GM18507 (cell line): ENCODE results near the gene MT1M.
"Not testable (repeated sequence)": the region's sequence is repeated elsewhere in the genome, so short reads cannot be mapped to it uniquely, and the experiment has no call there.

Source experiments
- DNase-seq: peaks from one replicate; pipeline ENCODE4 v3.0.0; 2011; ENCODE audit warnings: low read depth; ENCODE audit not compliant: insufficient read length; ENCODE audit errors: extremely low spot score
- FAIRE-seq: peaks from 2 replicates; lab custom pipeline; 2011; peaks lifted over from hg19 to GRCh38; lab: Jason Lieb, UNC

MT1M gene

DNA sequence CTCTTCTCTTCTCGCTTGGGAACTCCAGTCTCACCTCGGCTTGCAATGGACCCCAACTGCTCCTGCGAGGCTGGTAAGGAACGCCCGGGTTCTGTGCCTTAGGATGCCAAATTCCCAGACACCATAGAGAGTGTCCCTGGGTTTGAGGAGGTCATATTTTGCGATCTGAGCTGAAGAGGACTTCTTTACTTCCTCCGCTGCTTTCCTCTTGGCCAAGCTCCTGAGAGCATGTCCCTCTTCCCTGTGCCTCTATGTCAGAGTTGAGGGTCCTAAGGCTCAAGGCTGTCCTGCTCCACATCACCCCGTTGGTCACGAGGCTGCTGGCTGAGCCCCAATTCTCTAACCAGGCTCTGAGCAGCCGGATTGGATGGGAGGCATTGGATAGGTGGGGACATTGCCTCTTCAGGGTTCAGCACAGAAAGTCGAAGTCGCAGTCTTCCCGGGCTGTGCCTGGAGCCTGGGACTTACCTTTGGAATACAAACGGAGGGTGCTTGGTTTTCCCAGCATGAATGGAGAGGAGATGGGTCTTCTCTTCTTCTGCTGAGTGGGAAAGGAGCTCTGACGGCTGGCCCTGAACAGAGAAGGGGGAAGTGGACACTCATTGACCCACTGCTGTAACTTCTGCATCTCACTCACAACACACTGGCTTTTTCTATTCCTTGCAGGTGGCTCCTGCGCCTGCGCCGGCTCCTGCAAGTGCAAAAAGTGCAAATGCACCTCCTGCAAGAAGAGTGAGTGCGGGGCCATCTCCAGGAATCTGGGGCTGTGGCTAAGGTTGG, 37.6 kb downstream of the MT1M start:
- no peak for FAIRE-seq
- DNase-seq: no peak

DNA sequence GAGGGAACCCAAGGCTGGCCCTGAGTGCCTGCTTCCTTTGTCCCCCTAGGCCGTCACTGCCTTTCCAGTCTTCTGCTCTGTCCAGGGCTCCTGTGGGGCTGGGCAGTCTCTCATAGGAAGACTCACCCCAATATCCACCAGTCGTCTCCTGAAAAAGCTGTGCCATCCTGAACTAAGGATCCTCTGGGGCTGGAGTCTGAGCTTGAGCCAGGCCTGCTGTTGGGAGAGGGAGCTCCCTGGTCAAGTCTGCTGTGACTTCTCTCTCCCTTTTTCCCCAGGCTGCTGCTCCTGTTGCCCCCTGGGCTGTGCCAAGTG, 38.1 kb downstream of the MT1M start:
- no peak for DNase-seq
- FAIRE-seq: no peak

DNA sequence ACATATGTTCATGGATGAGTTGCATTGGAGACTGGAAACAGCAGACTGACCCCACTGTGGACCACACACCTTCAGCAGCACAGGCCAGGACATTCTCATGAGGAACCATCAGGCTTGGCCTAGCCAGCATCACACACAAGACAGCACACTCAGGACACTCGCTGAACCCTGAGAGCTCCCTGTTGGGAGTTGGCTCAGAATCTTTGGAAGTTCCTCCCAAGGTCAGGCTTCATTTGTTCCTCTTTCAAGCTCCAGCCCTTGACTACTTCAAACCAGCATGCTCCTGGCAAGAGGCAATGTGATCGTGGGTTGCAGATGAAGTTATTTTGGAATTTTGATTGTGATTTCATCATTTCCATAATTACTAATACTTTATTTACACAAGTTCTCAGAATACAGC, 39.2 kb downstream of the MT1M start:
- FAIRE-seq, DNase-seq: not testable (repeated sequence)

DNA sequence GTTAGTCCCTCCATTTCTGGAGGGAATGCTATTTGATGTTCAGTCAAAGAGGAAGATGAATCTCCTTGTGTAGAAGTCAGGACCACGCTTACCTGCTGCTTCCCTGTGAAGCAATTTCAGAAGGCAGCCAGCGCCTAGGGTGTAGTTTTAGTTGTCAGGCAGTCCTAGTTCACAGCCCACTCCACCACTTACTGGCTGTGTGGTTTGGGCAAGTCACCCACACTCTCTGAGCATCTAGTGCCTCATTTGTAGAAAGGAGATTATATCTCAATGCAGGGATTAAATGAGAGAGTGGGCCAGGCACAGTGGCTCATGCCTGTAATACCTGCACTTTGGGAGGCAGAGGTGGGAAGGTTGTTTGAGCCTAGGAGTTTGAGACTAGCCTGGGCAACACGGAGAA, 39.7 kb downstream of the MT1M start:
- FAIRE-seq: peak; percentile 31
- not testable (repeated sequence) for DNase-seq

DNA sequence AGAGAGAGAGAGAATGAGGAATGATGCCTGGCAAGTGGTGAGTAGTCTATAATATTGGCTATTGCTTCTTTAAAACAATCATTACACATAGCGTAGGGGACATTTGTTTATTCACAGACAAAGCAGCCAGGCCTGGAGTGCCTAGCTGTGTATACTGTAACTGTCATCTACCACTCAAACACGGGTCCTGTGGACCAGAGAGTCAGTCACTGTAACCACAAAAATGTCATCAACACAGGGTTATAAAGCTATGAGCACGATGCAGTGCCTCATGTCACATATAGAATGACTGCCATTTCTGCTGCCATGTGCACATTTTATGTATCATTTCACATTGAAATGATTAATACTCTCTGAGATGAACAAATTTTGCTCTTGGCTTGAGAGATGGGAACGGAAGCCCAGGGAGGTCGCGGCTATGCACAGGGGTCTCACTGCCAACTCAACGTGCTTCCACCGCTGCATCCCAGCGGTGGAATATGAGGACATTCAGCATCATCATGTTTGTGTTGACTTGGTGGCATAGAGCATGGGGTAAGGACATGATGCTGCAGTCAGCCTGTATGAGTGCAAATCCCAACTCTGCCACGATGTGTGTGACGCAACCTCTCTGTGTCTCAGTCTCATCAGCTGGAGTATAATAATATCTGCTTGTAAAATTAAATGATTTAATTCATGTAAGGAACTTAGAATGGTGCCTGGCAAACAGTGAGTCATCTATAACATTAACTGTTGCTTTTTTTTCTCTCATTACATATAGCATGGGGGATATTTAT, 40.5 kb downstream of the MT1M start:
- no peak for FAIRE-seq
- DNase-seq: no peak

DNA sequence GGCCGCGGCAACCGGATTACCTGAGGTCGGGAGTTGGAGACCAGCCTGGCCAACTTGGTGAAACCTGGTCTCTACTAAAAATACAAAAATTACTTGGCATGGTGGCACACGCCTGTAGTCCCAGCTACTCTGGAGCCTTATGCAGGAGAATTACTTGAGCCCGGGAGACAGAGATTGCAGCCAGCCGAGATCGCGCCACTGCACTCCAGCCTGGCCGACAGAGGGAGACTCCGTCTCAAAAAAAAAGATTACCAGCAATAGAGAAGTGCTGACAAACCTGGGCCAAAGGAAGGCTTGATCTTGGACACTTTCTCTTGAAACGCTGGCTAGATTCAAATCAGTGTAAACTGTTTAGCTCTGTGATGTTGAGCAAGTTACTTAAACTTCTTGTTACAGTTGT, 41.5 kb downstream of the MT1M start:
- peak; percentile 12 for FAIRE-seq
- DNase-seq: no peak

DNA sequence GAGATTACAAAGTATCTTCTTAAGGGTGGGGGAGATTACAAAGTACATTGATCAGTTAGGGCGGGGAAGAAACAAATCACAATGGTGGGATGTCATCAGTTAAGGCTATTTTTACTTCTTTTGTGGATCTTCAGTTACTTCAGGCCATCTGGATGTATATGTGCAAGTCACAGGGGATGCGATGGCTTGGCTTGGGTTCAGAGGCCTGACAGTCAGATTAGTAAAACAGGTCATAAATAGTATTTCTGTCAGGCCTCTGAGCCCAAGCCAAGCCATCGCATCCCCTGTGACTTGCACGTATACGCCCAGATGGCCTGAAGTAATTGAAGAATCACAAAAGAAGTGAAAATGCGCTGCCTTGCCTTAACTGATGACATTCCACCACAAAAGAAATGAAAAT, 42.1 kb downstream of the MT1M start:
- not testable (repeated sequence) for DNase-seq, FAIRE-seq

DNA sequence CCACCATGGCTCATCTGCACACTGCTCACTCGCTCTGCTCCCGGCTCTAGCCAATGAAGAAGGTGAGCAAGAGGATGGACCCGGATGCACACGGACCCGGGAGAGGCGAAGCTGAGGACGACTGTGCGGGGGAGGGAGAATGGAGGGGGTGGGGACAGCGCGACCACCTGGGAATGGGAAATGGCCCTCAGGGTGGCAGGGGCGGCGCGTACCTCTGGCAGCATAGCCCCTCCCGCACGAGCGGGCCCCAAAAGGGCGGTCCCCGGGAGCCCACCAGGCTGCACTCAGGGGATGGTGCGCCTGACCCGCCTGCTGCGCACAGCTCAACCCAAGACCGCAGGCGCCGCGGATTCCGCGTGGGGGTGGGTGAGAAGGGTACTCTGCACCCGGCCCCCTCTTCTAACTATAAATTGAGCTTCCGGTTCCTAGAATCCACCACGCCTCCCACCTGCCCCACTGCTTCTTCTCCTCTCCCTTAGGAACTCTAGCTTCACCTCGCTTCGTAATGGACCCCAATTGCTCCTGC, 43.3 kb downstream of the MT1M start:
- DNase-seq: no peak
- FAIRE-seq: no peak

DNA sequence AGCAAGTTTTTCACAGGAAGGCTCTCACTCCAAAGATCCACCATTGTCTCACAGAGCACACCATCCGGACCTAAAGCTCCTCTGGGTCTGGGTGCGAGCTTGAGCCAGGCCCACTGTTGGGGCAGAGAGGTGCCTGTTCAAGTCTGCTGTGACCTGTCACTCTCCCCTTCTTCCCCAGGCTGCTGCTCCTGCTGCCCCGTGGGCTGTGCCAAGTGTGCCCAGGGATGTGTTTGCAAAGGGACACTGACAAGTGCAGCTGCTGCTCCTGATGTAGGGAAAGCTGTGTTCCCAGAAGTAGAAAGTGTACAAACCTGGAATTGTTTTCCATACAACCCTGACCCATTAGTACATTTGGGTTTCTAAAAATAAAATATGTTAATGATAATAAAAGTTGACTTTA, 45.0 kb downstream of the MT1M start:
- FAIRE-seq: no peak
- DNase-seq: no peak

DNA sequence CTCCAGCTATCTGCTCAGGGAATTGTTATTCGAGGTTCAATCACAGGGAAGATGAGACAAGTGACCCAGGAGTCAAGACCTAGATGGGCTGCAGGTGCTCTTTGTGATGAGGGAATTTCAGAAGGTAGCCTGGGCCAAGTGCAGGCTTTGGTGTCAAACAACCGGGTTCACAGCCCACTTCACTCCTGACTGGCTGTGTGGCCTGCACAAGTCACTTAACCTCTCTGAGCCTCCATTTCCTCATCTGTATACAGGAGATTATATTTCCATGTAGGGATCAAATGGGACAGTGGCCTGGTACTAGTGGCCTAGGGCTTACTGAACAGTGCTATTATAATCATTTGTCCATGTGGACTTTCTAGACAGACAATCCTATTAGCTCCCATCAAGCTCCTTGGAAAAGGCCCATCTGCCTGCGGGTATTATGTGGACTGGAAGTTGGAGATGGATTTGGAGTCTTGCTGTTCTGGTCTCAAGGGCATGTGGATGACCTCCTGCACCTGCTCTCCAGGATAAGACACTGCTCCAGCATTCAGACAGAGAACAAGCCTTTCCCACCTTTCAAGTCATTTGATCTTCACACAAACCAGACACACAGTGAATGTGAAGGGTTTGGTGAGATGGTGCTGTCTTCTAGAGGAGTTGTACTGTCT, 46.7 kb downstream of the MT1M start:
- DNase-seq: no peak
- no peak for FAIRE-seq

DNA sequence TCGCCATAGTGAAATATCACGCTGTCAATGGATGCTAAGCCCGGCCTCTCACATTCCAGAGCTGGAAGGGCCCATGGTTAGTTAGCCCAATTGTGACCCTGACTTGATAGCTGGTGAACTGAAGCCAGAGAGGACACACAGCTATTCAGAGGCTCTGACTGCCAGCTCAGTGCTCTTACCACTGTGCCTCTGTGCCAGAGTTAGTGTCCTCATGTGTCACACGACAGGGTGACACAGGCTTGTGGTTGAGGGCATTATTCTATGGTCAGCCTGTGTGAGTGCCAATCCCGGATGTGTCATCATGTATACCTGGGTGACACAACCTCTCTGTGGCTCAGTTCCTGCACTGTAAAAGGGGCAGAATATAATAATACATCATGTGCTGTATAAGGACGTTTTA, 47.4 kb downstream of the MT1M start:
- FAIRE-seq (no peak), DNase-seq (no peak)

DNA sequence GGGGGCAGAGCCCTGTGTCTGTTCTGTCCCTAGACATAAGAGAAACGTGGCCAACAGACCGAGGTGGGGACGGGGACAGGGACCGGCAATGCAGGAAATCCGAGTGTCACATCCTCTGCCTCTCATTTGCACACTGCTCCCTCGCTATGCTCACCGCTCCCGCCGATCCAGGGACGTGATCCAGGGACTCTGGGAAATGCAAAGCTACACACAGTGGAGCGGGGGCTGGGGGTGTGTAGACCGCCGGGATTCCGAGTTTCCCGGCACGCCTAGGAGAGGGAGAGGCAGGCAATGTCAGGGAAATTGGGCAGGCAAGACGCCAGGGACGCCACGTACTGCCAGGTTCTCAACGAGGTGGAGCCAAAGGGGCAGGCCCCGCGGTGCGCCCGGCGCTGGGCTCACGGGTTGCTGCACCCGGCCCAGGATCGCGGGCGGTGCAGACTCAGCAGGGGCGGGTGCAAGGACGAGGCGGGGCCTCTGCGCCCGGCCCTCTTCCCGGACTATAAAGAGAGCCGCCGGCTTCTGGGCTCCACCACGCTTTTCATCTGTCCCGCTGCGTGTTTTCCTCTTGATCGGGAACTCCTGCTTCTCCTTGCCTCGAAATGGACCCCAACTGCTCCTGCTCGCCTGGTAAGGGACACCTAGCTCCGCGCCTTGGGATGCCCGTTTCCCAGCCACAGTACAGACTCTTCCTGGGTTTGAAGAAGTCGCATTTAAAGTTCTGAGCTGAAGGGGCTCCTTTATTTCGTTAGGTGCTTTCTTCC, 49.7 kb downstream of the MT1M start, which contains the start of gene MT1X:
MT1X (plus strand) TSS at position 532 of the 764 bp plus-strand sequence; CDS start at position 603, 71 bp downstream.
- peak; percentile 95 for FAIRE-seq
- DNase-seq: peak; percentile 89

DNA sequence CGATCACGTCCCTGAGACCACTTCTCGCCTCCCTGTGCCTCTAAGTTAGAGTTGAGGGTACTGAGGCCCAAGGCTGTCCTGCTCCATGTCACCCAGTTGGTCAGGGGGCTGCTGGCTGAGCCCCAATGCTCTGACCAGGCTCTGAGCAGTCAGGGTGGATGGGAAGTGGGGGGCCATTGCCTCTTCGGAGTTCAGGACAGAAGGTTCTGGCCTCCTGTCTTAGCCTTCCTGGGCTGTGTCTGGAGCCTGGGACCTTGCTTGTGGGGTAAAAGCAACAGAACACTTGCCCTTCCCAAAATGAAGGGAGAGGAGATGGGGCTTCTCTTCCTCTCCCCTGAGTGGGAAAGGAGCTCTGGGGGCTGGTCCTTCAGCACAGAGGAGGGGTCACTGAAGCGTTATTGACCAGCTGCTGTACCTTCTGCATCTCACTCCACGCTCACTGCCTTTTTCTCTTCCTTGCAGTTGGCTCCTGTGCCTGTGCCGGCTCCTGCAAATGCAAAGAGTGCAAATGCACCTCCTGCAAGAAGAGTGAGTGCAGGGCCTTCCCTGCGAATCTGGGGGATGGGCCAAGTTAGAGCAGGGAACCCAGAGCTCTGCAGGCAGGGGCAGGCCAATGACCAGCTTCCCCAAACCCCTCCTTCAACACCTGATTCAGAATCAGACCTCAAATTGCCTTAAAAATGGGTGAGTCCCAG, 50.4 kb downstream of the MT1M start:
- FAIRE-seq (no peak), DNase-seq (no peak)
